Erythroblast (primary cell): Measurements from ENCODE around the gene GNAT2.

ENCODE experiments used
- GATA1 ChIP-seq: IDR thresholded peaks from 2 replicates; pipeline ENCODE4 v1.6.1; 2011; ENCODE audit warnings: low read depth, mild to moderate bottlenecking, control low read depth, low read length, moderate library complexity
- POLR2A ChIP-seq: IDR thresholded peaks from 2 replicates; pipeline ENCODE4 v1.6.1; 2011; ENCODE audit warnings: mild to moderate bottlenecking, low read length

GRCh38 chr1:109644670-109645069, 25.3 kb upstream of the GNAT2 start:
- no peak for TF ChIP-seq POLR2A
- no peak for TF ChIP-seq GATA1
